ENCODE results near the gene KLHL1.

DNA sequence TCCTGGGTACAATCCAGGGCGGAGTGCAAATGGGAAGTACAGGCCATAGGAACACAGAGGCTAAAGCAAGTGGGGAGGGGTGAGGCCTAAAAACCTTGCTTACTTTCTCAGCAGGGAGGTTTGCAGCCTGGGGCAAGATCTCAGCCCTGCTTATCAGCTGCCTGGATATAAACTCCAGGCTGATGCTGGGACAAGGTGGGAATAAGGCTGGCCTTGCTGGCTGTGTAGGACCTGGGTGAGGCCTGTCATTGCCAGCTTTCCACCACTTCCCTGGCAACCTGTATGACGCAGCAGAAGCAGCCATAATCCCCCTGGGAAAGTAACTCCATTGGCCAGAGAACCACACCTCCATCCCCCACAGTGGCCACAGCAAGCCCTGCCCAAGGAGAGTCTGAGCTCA lies 279.7 kb downstream of the KLHL1 start:
- TF ChIP-seq CTCF (IDR thresholded peaks at IDR 0.05) (no peak), POLR2A (IDR thresholded peaks at IDR 0.05) (no peak)

All from lower leg skin (tissue), 3 donors.